Stomach (tissue), 9 donors: Measurements from ENCODE around the gene CALR3. TPM values are rescaled to one million over a fixed set of nuclear protein-coding genes. Genes with fewer than 3 reads are reported as not detected.
"Not testable (repeated sequence)": the region's sequence is repeated elsewhere in the genome, so short reads cannot be mapped to it uniquely, and the experiment has no call there.

Experiments used
- DNase-seq, 2 donors: peaks; one replicate each; pipeline versions ENCODE4 v3.0.0 to v3.0.0-alpha.2; 2013 to 2019
- H3K27ac ChIP-seq, 5 donors: fragments of 200-600 bp in 4 of 5; sonication (generic) in 4 of 5; one replicate each; pipeline ENCODE4 v1.5.1; 2013 to 2019; ENCODE audit warnings: mild to moderate bottlenecking in 1 of 5, moderate library complexity in 1 of 5
- H3K27me3 ChIP-seq, 3 donors: fragments of 200-600 bp; sonication (generic); one replicate each; pipeline ENCODE4 v1.5.1; 2017 to 2019; ENCODE audit warnings: mixed run types in 1 of 3
- H3K36me3 ChIP-seq, 4 donors: fragments of 200-600 bp; sonication (generic); 1 replicate in 3 of 4; 2 replicates in 1 of 4; pipeline ENCODE4 v1.5.1; 2016 to 2019
- H3K4me1 ChIP-seq, 4 donors: fragments of 200-600 bp; sonication (generic); one replicate each; pipeline ENCODE4 v1.5.1; 2016 to 2019
- H3K4me3 ChIP-seq, 4 donors: fragments of 200-600 bp; sonication (generic) in 3 of 4; one replicate each; pipeline ENCODE4 v1.5.1; 2016 to 2019; ENCODE audit warnings: mild to moderate bottlenecking in 1 of 4
- H3K9me3 ChIP-seq, 4 donors: fragments of 200-600 bp; sonication (generic); one replicate each; pipeline ENCODE4 v1.5.1; 2016 to 2019
- EP300 ChIP-seq: sonication (generic); formaldehyde crosslinking; IDR thresholded peaks from one replicate; pipeline ENCODE4 v1.6.1; 2017; ENCODE audit warnings: antibody characterized with exemption
- POLR2A ChIP-seq, 4 donors: fragments of 450-650 bp; IDR thresholded peaks; one replicate each; pipeline ENCODE4 v1.6.1; 2016; ENCODE audit warnings: antibody characterized with exemption in 4 of 4, control low read depth in 2 of 4, mild to moderate bottlenecking in 1 of 4, moderate library complexity in 1 of 4
- POLR2AphosphoS5 ChIP-seq, 3 donors: sonication (generic); formaldehyde crosslinking; IDR thresholded peaks; one replicate each; pipeline ENCODE4 v1.6.1; 2016; ENCODE audit warnings: antibody characterized with exemption in 3 of 3
- WGBS, 5 donors: extraction: QIAGEN DNeasy Blood & Tissue Kit in 3 of 5; methylation state at CpG; one replicate each; pipeline versions ENCODE4 v1.1.5 to v1.1.7; 2013 to 2018; 5-methylcytosine and 5-hydroxymethylcytosine counted together
- intact Hi-C: fragments of 100-400 bp; cut with DNase I; formaldehyde crosslinking; loops from one replicate; pipeline ENCODE4 v1.15.1; 2023; ENCODE audit warnings: low total_unique reads
- polyA plus RNA-seq, 3 donors: library from polyadenylated mRNA; stranded (reverse); fragments of 200-250 nt; gene quantifications; one replicate each; pipeline ENCODE4 v1.2.3, GENCODE V29; 2013
- total RNA-seq, 5 donors: library from RNA; depleted of rRNA; stranded (reverse); fragments of >200 nt; gene quantifications; one replicate each; pipeline versions ENCODE4 v1.1.0 to v1.2.3, GENCODE V29; 2014 to 2016
- TF ChIP-seq, protein P1 (sequence below), 7 experiments: fragments of 450-650 bp in 4 of 7; fragments of 200-600 bp in 3 of 7; sonication (generic) in 3 of 7; IDR thresholded peaks; one replicate each; pipeline ENCODE4 v1.5.1; 2016 to 2019; ENCODE audit warnings: antibody characterized with exemption in 7 of 7, control low read depth in 2 of 7, mild to moderate bottlenecking in 1 of 7
- donor health status: healthy with polysubstance abuse.
- donor health status: Bipolar disorder and iron deficiency.
- donor health status: healthy.

Gene CALR3
- total and polyA plus RNA-seq, 8 donors = not detected

DNA sequence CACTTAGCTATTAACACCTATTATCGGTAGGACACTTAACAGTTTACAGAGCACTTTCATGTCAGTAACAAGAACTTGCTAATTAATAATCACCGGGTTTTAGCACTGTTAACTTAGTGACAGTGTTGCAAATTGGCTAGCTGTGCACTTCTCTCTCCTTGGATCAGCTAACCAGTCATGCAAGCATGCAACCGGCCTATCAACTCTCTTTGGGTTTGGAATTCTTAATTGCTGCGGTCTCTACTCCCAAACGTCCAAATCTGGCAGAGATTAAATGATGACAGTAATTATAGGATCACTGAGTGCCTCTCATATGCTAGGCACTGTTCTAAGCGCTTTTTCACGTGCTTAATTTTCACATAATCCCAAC lies 25.4 kb downstream of the CALR3 start:
- no peaks in the 10 kb centered on the region for H3K36me3 ChIP-seq
- TF ChIP-seq POLR2A (IDR thresholded peaks at IDR 0.05) (no peak), POLR2AphosphoS5 (IDR thresholded peaks at IDR 0.05) (no peak), EP300 (no peak)
- TF ChIP-seq, protein P1, sequence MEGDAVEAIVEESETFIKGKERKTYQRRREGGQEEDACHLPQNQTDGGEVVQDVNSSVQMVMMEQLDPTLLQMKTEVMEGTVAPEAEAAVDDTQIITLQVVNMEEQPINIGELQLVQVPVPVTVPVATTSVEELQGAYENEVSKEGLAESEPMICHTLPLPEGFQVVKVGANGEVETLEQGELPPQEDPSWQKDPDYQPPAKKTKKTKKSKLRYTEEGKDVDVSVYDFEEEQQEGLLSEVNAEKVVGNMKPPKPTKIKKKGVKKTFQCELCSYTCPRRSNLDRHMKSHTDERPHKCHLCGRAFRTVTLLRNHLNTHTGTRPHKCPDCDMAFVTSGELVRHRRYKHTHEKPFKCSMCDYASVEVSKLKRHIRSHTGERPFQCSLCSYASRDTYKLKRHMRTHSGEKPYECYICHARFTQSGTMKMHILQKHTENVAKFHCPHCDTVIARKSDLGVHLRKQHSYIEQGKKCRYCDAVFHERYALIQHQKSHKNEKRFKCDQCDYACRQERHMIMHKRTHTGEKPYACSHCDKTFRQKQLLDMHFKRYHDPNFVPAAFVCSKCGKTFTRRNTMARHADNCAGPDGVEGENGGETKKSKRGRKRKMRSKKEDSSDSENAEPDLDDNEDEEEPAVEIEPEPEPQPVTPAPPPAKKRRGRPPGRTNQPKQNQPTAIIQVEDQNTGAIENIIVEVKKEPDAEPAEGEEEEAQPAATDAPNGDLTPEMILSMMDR (IDR thresholded peaks at IDR 0.05) = no peak
- DNase-seq = no peak
- H3K4me1 ChIP-seq = peaks cover 15 to 60% (median 50%) of the 10 kb centered on the region in 4 donors
- intact Hi-C loops = loop anchor here (10.0 kb wide), 1 partner anchor 284 kb away; no protein-coding TSS in a partner anchor
- peaks cover 0 to 5% (median 2%) of the 10 kb centered on the region in 4 donors for H3K9me3 ChIP-seq
- H3K4me3 ChIP-seq = peak overlapping the region; percentile 94 to 100 (median 98)
- H3K27me3 ChIP-seq = no peaks in the 10 kb centered on the region
- H3K27ac ChIP-seq = peak overlapping the region in 4 of 5 donors; percentile 89 to 95 (median 94)
- WGBS, 5 donors = 17 to 28% (median 22%) methylated on average over 7 of the region's 7 CpGs

- H3K4me1 ChIP-seq = peaks cover 21 to 85% (median 66%) of the 10 kb centered on the region in 4 donors
- no peaks in the 10 kb centered on the region for H3K27me3 ChIP-seq
- H3K9me3 ChIP-seq = no peaks in the 10 kb centered on the region
- TF ChIP-seq, protein P1 (IDR thresholded peaks at IDR 0.05) = no peak
- TF ChIP-seq POLR2AphosphoS5 (IDR thresholded peaks at IDR 0.05) = no peak
- no peak for TF ChIP-seq EP300
- TF ChIP-seq POLR2A (IDR thresholded peaks at IDR 0.05) = no peak
- WGBS, 5 donors = 55 to 77% (median 65%) methylated on average over 6 of the region's 6 CpGs
- peak overlapping the region in 1 of 5 donors; percentile 37 for H3K27ac ChIP-seq
- no peak overlapping the region for H3K4me3 ChIP-seq
- H3K36me3 ChIP-seq = peaks cover 0 to 4% (median 0%) of the 10 kb centered on the region in 4 donors
- DNase-seq = no peak
- intact Hi-C loops = no loop called here
Observed at GRCh38 chr19:16467581-16467980, 28.4 kb downstream of the CALR3 start.

GRCh38 chr19:16466802-16467427 lies 29.1 kb downstream of the CALR3 start:
- H3K27ac ChIP-seq, intact Hi-C loops: not testable (repeated sequence)
- WGBS, 5 donors = 80 to 89% (median 86%) methylated on average over 12 of the region's 12 CpGs

GRCh38 chr19:16465239-16465638 lies 30.7 kb downstream of the CALR3 start:
- no peak overlapping the region for H3K4me3 ChIP-seq
- intact Hi-C loops = no loop called here
- no peak for DNase-seq
- H3K9me3 ChIP-seq = no peaks in the 10 kb centered on the region
- no peak overlapping the region for H3K27ac ChIP-seq
- H3K36me3 ChIP-seq = peaks cover 0 to 4% (median 0%) of the 10 kb centered on the region in 4 donors
- no peaks in the 10 kb centered on the region for H3K27me3 ChIP-seq
- 89 to 100% (median 96%) methylated on average over 5 of the region's 5 CpGs for WGBS, 5 donors
- TF ChIP-seq, protein P1 (IDR thresholded peaks at IDR 0.05) = no peak
- TF ChIP-seq POLR2A (IDR thresholded peaks at IDR 0.05) (no peak), POLR2AphosphoS5 (IDR thresholded peaks at IDR 0.05) (no peak), EP300 (no peak)
- peaks cover 21 to 84% (median 54%) of the 10 kb centered on the region in 4 donors for H3K4me1 ChIP-seq

More at GRCh38 chr19:16466802-16467427, 29.1 kb downstream of the CALR3 start:
- DNase-seq, H3K9me3 ChIP-seq, H3K36me3 ChIP-seq, H3K27me3 ChIP-seq, H3K4me3 ChIP-seq: not testable (repeated sequence)
- peaks cover 23 to 87% (median 65%) of the 10 kb centered on the region in 4 donors for H3K4me1 ChIP-seq

- Histone ChIP-seq H3K4me1 (peaks cover 15 to 83% (median 50%) of the 10 kb centered on the region in 4 donors), H3K27ac (no peak overlapping the region), H3K36me3 (peaks cover 0 to 4% (median 0%) of the 10 kb centered on the region in 4 donors), H3K27me3 (no peaks in the 10 kb centered on the region), H3K4me3 (no peak overlapping the region), H3K9me3 (no peaks in the 10 kb centered on the region)
- WGBS, 5 donors = 49 to 69% (median 53%) methylated on average over 11 to 12 of the region's 12 CpGs
- TF ChIP-seq EP300 (no peak), POLR2A (IDR thresholded peaks at IDR 0.05) (no peak), POLR2AphosphoS5 (IDR thresholded peaks at IDR 0.05) (no peak)
- TF ChIP-seq, protein P1 (IDR thresholded peaks at IDR 0.05) = no peak
- intact Hi-C loops = no loop called here
- no peak for DNase-seq
Observed at GRCh38 chr19:16463991-16464575, 31.9 kb downstream of the CALR3 start.
